Fibroblast of lung (primary cell): ENCODE measurements around the gene SRRM2.

Source experiments
- EZH2 ChIP-seq: IDR thresholded peaks from 2 replicates; pipeline ENCODE4 v1.5.1; 2012; ENCODE audit warnings: low read length, control low read depth, mild to moderate bottlenecking; ENCODE audit errors: missing control alignments
- TF ChIP-seq, protein P1 (sequence below), 2 donors: IDR thresholded peaks in 1 of 2; conservative IDR thresholded peaks in 1 of 2; 1 replicate in 1 of 2; 2 replicates in 1 of 2; pipeline ENCODE4 v1.5.1; 2011 to 2012; ENCODE audit warnings: low read length in 2 of 2, control low read depth in 1 of 2, inconsistent platforms in 1 of 2, low read depth in 1 of 2, mild to moderate bottlenecking in 1 of 2

GRCh38 chr16:2713523-2713922 lies 38.9 kb upstream of the SRRM2 start:
- TF ChIP-seq, protein P1, sequence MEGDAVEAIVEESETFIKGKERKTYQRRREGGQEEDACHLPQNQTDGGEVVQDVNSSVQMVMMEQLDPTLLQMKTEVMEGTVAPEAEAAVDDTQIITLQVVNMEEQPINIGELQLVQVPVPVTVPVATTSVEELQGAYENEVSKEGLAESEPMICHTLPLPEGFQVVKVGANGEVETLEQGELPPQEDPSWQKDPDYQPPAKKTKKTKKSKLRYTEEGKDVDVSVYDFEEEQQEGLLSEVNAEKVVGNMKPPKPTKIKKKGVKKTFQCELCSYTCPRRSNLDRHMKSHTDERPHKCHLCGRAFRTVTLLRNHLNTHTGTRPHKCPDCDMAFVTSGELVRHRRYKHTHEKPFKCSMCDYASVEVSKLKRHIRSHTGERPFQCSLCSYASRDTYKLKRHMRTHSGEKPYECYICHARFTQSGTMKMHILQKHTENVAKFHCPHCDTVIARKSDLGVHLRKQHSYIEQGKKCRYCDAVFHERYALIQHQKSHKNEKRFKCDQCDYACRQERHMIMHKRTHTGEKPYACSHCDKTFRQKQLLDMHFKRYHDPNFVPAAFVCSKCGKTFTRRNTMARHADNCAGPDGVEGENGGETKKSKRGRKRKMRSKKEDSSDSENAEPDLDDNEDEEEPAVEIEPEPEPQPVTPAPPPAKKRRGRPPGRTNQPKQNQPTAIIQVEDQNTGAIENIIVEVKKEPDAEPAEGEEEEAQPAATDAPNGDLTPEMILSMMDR (conservative IDR thresholded peaks at IDR 0.05 in 1 of 2, IDR thresholded peaks at IDR 0.05 in 1 of 2; ENCODE audit: low read depth in 1 of 2, low read length in 2 of 2): no peak
- no peak for TF ChIP-seq EZH2
